Activated CD4-positive, alpha-beta T cell treated with anti-CD3 and anti-CD28 coated beads, Interleukin-2, amount 50 U/mL, for 4 hours (primary cell): Measurements from ENCODE around the gene CNTN4.
"Not testable (repeated sequence)": the region's sequence is repeated elsewhere in the genome, so short reads cannot be mapped to it uniquely, and the experiment has no call there.

Experiments used
- DNase-seq, 2 experiments: peaks; one replicate each; pipeline ENCODE4 v3.0.0-alpha.2; 2020

Gene CNTN4

GRCh38 chr3:2714834-2715233 lies 616.2 kb downstream of the CNTN4 start:
- no peak for DNase-seq

GRCh38 chr3:2727101-2727500 lies 628.4 kb downstream of the CNTN4 start:
- no peak for DNase-seq

GRCh38 chr3:2727610-2728318 lies 629.1 kb downstream of the CNTN4 start:
- no peak for DNase-seq

GRCh38 chr3:2731843-2732242 lies 633.2 kb downstream of the CNTN4 start:
- no peak for DNase-seq

GRCh38 chr3:2735392-2735894 lies 636.8 kb downstream of the CNTN4 start:
- no peak for DNase-seq

- DNase-seq = no peak
These were observed 642.9 kb downstream of the CNTN4 start for GRCh38 chr3:2741516-2741915.

- DNase-seq = no peak
These were observed 666.4 kb downstream of the CNTN4 start for GRCh38 chr3:2765002-2765579.

GRCh38 chr3:2770451-2770850 lies 671.8 kb downstream of the CNTN4 start:
- no peak for DNase-seq

- DNase-seq = no peak
These were observed 672.5 kb downstream of the CNTN4 start for GRCh38 chr3:2771193-2771592.

- no peak for DNase-seq
These were observed 673.1 kb downstream of the CNTN4 start for GRCh38 chr3:2771741-2772140.

- no peak for DNase-seq
These were observed 674.1 kb downstream of the CNTN4 start for GRCh38 chr3:2772803-2773202.

GRCh38 chr3:2774481-2775249 lies 676.0 kb downstream of the CNTN4 start:
- no peak for DNase-seq

GRCh38 chr3:2783261-2783660 lies 684.6 kb downstream of the CNTN4 start:
- no peak for DNase-seq

GRCh38 chr3:2784627-2785026 lies 686.0 kb downstream of the CNTN4 start:
- DNase-seq = no peak

GRCh38 chr3:2790266-2790815 lies 691.7 kb downstream of the CNTN4 start:
- DNase-seq = no peak

- DNase-seq = no peak
These were observed 693.8 kb downstream of the CNTN4 start for GRCh38 chr3:2792432-2792831.

- no peak for DNase-seq
These were observed 695.3 kb downstream of the CNTN4 start for GRCh38 chr3:2793987-2794386.

GRCh38 chr3:2802429-2802828 lies 703.8 kb downstream of the CNTN4 start:
- no peak for DNase-seq

GRCh38 chr3:2807514-2807913 lies 708.8 kb downstream of the CNTN4 start:
- no peak for DNase-seq

GRCh38 chr3:2810723-2811122 lies 712.1 kb downstream of the CNTN4 start:
- no peak for DNase-seq

- DNase-seq = no peak
These were observed 720.9 kb downstream of the CNTN4 start for GRCh38 chr3:2819571-2819970.

- not testable (repeated sequence) for DNase-seq
These were observed 722.3 kb downstream of the CNTN4 start for GRCh38 chr3:2820982-2821381.

GRCh38 chr3:2822611-2823010 lies 723.9 kb downstream of the CNTN4 start:
- DNase-seq = no peak

GRCh38 chr3:2823031-2823430 lies 724.4 kb downstream of the CNTN4 start:
- DNase-seq = no peak
